PC-9 (cell line): ENCODE results near the gene ATXN7. TPM values are rescaled to one million over a fixed set of nuclear protein-coding genes. Genes with fewer than 3 reads are reported as not detected.

Experiments used
- BruUV-seq: library from RNA; stranded (reverse); fragments of 400-500 nt; replicated peaks from 2 replicates; lab custom pipeline; 2021; lab: Mats Ljungman, UMichigan
- CTCF ChIA-PET: fragments of 300-600 bp; sonication (Branson Sonifier 250); formaldehyde crosslinking; loops from one replicate; lab custom pipeline; 2022; ENCODE audit warnings: antibody characterized with exemption; lab: Charles Lee
- POLR2A ChIA-PET: fragments of 300-600 bp; sonication (Branson Sonifier 250); formaldehyde crosslinking; loops from one replicate; lab custom pipeline; 2022; ENCODE audit warnings: antibody characterized with exemption; ENCODE audit not compliant: unreplicated experiment; lab: Charles Lee
- DNase-seq, 2 experiments: peaks; one replicate each; pipeline versions ENCODE4 v3.0.0 to v3.0.0-alpha.2; 2015 to 2022; ENCODE audit warnings: mixed read lengths in 1 of 2
- H2AFZ ChIP-seq: fragments of 200-600 bp; sonication (generic); 2 replicates; pipeline ENCODE4 v1.8.1; 2017; ENCODE audit warnings: antibody characterized with exemption
- H3F3A ChIP-seq: fragments of 200-600 bp; sonication (generic); 2 replicates; pipeline ENCODE4 v1.8.1; 2017; ENCODE audit warnings: antibody characterized with exemption, mild to moderate bottlenecking, low read depth; ENCODE audit not compliant: insufficient read depth
- H3K27ac ChIP-seq: fragments of 200-600 bp; sonication (generic); 2 replicates; pipeline ENCODE4 v1.6.1; 2016; ENCODE audit warnings: mixed run types
- H3K27me3 ChIP-seq: fragments of 200-600 bp; sonication (generic); 2 replicates; pipeline ENCODE4 v1.6.1; 2016; ENCODE audit warnings: low read depth, mixed run types; ENCODE audit not compliant: insufficient read depth
- H3K36me3 ChIP-seq: fragments of 200-600 bp; sonication (generic); 2 replicates; pipeline ENCODE4 v1.6.1; 2016; ENCODE audit warnings: low read depth, mixed run types
- H3K4me1 ChIP-seq: fragments of 200-600 bp; sonication (generic); replicated peaks from 2 replicates; pipeline ENCODE4 v1.6.1; 2016; ENCODE audit warnings: mixed run types; ENCODE audit not compliant: insufficient read depth
- H3K4me2 ChIP-seq: fragments of 200-600 bp; sonication (generic); 2 replicates; pipeline ENCODE4 v1.6.1; 2017; ENCODE audit warnings: mixed run types
- H3K4me3 ChIP-seq: fragments of 200-600 bp; sonication (generic); 2 replicates; pipeline ENCODE4 v1.6.1; 2016; ENCODE audit warnings: mixed run types
- H3K79me2 ChIP-seq: fragments of 200-600 bp; sonication (generic); 2 replicates; pipeline ENCODE4 v1.6.1; 2017; ENCODE audit warnings: low read depth, mixed run types
- H3K9me2 ChIP-seq: fragments of 200-600 bp; sonication (generic); 2 replicates; pipeline ENCODE4 v1.8.1; 2017; ENCODE audit warnings: mild to moderate bottlenecking; ENCODE audit not compliant: insufficient read depth
- H3K9me3 ChIP-seq: fragments of 200-600 bp; sonication (generic); 2 replicates; pipeline ENCODE4 v1.8.1; 2016; ENCODE audit warnings: low read depth; ENCODE audit not compliant: insufficient read depth
- H4K20me1 ChIP-seq: fragments of 200-600 bp; sonication (generic); 2 replicates; pipeline ENCODE4 v1.8.1; 2017; ENCODE audit not compliant: insufficient read depth
- EZH2 ChIP-seq: fragments of 200-600 bp; sonication (generic); IDR thresholded peaks from 2 replicates; pipeline ENCODE4 v1.8.0; 2017; ENCODE audit warnings: antibody characterized with exemption, low read depth
- intact Hi-C: fragments of 100-400 bp; cut with micrococcal nuclease; formaldehyde crosslinking; loops from one replicate; pipeline ENCODE4 v1.10.0; 2022; ENCODE audit not compliant: unreplicated experiment
- total RNA-seq: library from RNA; stranded (reverse); gene quantifications from 2 replicates; pipeline ENCODE4 v1.2.3, GENCODE V29; 2021
- TF ChIP-seq, protein P1 (sequence below): fragments of 200-600 bp; sonication (generic); conservative IDR thresholded peaks from 2 replicates; pipeline ENCODE4 v1.6.1; 2017; ENCODE audit warnings: mixed run types, antibody characterized with exemption, mild to moderate bottlenecking, moderate library complexity

Gene ATXN7
- total RNA-seq, 1 experiment from 2014 or later: 27.7 TPM

DNA sequence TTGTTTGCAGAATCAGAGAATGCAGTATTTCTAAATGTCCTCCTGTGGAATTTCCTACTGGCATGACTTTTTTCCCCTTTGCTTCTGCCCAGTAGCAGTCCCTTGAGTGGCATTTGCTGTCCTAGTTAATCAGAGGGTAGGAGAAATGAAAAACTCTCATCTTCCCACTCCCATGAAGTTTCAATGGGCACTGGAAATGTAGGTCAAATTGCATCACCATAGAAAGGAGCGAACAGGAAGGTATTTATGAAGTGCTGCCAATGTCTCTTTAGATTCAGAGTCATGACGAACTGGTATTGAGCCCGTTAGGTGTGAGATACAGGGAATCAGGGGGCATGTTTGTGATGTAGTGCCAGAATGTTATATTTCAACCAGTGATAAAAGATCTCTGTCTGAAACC is 23.2 kb downstream of the ATXN7 start:
- TF ChIP-seq EZH2: no peak
- TF ChIP-seq, protein P1, sequence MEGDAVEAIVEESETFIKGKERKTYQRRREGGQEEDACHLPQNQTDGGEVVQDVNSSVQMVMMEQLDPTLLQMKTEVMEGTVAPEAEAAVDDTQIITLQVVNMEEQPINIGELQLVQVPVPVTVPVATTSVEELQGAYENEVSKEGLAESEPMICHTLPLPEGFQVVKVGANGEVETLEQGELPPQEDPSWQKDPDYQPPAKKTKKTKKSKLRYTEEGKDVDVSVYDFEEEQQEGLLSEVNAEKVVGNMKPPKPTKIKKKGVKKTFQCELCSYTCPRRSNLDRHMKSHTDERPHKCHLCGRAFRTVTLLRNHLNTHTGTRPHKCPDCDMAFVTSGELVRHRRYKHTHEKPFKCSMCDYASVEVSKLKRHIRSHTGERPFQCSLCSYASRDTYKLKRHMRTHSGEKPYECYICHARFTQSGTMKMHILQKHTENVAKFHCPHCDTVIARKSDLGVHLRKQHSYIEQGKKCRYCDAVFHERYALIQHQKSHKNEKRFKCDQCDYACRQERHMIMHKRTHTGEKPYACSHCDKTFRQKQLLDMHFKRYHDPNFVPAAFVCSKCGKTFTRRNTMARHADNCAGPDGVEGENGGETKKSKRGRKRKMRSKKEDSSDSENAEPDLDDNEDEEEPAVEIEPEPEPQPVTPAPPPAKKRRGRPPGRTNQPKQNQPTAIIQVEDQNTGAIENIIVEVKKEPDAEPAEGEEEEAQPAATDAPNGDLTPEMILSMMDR: no peak
- CTCF ChIA-PET: no interaction called here
- Histone ChIP-seq H3K4me3 (no peak overlapping the region), H2AFZ (no peak overlapping the region), H3K36me3 (no peaks in the 10 kb centered on the region), H4K20me1 (no peaks in the 10 kb centered on the region), H3K4me2 (no peak overlapping the region), H3K9me3 (no peaks in the 10 kb centered on the region), H3K27me3 (no peaks in the 10 kb centered on the region), H3K27ac (no peak overlapping the region), H3K4me1 (no peaks in the 10 kb centered on the region), H3K9me2 (no peaks in the 10 kb centered on the region), H3K79me2 (0 out of 2 replicates have a peak, but pooled peaks cover 1% of the 10 kb centered on the region), H3F3A (no peaks in the 10 kb centered on the region)
- intact Hi-C loops: no loop called here
- BruUV-seq: no TSS peak
- POLR2A ChIA-PET: no interaction called here
- no peak for DNase-seq

DNA sequence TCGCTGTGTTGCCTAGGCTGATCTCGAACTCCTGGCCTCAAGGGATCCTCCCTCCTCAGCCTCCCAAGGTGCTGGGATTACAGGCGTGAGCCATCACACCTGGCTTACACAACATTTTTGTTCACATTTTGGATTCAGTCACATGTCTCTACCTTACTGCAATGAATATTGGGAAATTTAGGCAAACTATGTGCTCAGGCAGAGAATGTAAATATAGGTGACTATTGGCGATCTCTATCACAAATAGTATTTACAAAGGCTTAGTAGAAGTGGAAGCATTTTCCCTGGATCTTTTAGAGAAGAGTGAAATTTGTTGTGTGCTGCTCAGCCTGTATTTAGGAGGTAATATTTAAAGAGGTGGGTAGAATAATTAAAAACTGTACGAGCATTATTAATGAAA is 27.9 kb downstream of the ATXN7 start:
- no peaks in the 10 kb centered on the region for H4K20me1 ChIP-seq
- no peaks in the 10 kb centered on the region for H3K9me3 ChIP-seq
- no peak for TF ChIP-seq EZH2
- TF ChIP-seq, protein P1: no peak
- no peak overlapping the region for H3K4me3 ChIP-seq
- no peaks in the 10 kb centered on the region for H3K4me1 ChIP-seq
- H3F3A ChIP-seq: no peaks in the 10 kb centered on the region
- POLR2A ChIA-PET: no interaction called here
- no peaks in the 10 kb centered on the region for H3K9me2 ChIP-seq
- intact Hi-C loops: no loop called here
- H3K79me2 ChIP-seq: no peaks in the 10 kb centered on the region
- no peak overlapping the region for H3K27ac ChIP-seq
- no peak for DNase-seq
- no peak overlapping the region for H3K4me2 ChIP-seq
- H3K36me3 ChIP-seq: no peaks in the 10 kb centered on the region
- H2AFZ ChIP-seq: no peak overlapping the region
- CTCF ChIA-PET: no interaction called here
- H3K27me3 ChIP-seq: no peaks in the 10 kb centered on the region
- no TSS peak for BruUV-seq

DNA sequence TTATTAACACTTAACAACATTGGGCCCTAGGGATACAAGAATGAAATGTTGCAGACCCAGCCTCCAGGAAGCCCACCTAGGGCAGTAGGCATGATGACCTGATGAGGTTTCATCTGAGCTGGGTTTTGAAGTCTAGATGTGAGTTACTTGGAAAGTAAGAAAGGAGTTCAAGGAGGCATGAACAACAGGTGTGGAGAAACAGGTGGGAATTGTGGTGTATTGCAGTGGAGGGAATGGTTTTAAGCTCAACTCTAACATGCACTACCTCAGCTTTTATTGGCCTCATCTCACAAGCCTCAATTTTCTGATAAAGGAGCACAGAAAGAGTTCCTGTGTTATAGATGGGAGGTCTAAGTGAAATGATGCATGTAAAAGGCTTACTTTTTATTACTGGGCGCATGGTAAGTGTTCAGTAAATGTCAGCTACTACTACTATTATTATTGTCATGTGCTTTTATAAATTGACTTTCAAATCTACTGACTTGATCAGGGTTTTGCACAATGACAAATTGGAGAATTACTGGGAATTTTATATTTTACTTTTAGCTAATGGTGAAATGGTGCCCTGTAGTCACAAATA is 29.2 kb downstream of the ATXN7 start:
- CTCF ChIA-PET: no interaction called here

More for the DNA sequence above, 29.2 kb downstream of the ATXN7 start:
- Histone ChIP-seq H3K27me3 (no peaks in the 10 kb centered on the region), H3K36me3 (no peaks in the 10 kb centered on the region), H3K4me3 (no peak overlapping the region), H3K4me2 (no peak overlapping the region), H3K79me2 (no peaks in the 10 kb centered on the region), H2AFZ (no peak overlapping the region), H4K20me1 (no peaks in the 10 kb centered on the region), H3K27ac (no peak overlapping the region), H3K4me1 (no peaks in the 10 kb centered on the region), H3K9me2 (no peaks in the 10 kb centered on the region), H3F3A (no peaks in the 10 kb centered on the region), H3K9me3 (no peaks in the 10 kb centered on the region)
- BruUV-seq: no TSS peak
- POLR2A ChIA-PET: no interaction called here
- no peak for TF ChIP-seq EZH2
- TF ChIP-seq, protein P1: no peak
- intact Hi-C loops: no loop called here
- no peak for DNase-seq
